ENCODE measurements around the gene SLC9A9. TPM values are rescaled to one million over a fixed set of nuclear protein-coding genes. Genes with fewer than 3 reads are reported as not detected.

Gene SLC9A9
- total and polyA plus RNA-seq, 2 of the 8 experiments (the other 6 are each of a cell fraction or from before 2014, with no cell fraction given) = 0.48 to 1.1 TPM

- CTCF ChIA-PET (ENCODE audit: partially characterized antibody) = interaction anchor here (0.9 to 3.2 kb wide), 4 partner anchors 11 to 339 kb away, joined by 3 to 10 read pairs (median 4); no protein-coding TSS in a partner anchor
- FAIRE-seq = no peak
Observed at GRCh38 chr3:143586576-143586975, 261.7 kb downstream of the SLC9A9 start.

More at GRCh38 chr3:143586576-143586975, 261.7 kb downstream of the SLC9A9 start:
- no peak overlapping the region for H3K18ac ChIP-seq (ENCODE audit: extremely low read depth, low read length)
- no peak overlapping the region for H2BK12ac ChIP-seq (ENCODE audit: low read depth, low read length)
- no peak overlapping the region for H3K9ac ChIP-seq (replicated peaks in 1 of 4; ENCODE audit: extremely low read depth in 1 of 4, low read depth in 3 of 4, low read length in 3 of 4)
- H3K4ac ChIP-seq (replicated peaks; ENCODE audit: insufficient read length, low read depth, low read length) = no peak overlapping the region
- H2BK15ac ChIP-seq (ENCODE audit: low read length) = no peak overlapping the region
- no peaks in the 10 kb centered on the region for H3K4me1 ChIP-seq (replicated peaks in 1 of 4; ENCODE audit: control insufficient read depth in 3 of 4, insufficient read depth in 4 of 4, low read length in 3 of 4)
- H3K23ac ChIP-seq (ENCODE audit: insufficient read length) = no peak overlapping the region
- WGBS, 2 experiments (ENCODE audit: extremely low coverage in 1 of 2, insufficient coverage in 1 of 2, insufficient read length in 1 of 2, insufficient replicate concordance in 2 of 2, low coverage in 1 of 2, low lambda C conversion rate in 2 of 2, missing lambda C conversion rate in 1 of 2) = 80% methylated on average over 2 of the region's 2 CpGs; no CpG with 5 or more reads in 1 of the 2 experiments
- no peaks in the 10 kb centered on the region for H3K79me1 ChIP-seq (ENCODE audit: low read depth, low read length)
- no peak overlapping the region for H2BK120ac ChIP-seq (replicated peaks; ENCODE audit: low read depth, low read length)
- H2BK20ac ChIP-seq (ENCODE audit: low read length) = no peak overlapping the region
- no peak overlapping the region for H4K8ac ChIP-seq (ENCODE audit: extremely low read depth, insufficient read depth, low read length)
- POLR2A ChIA-PET (ENCODE audit: partially characterized antibody) = no interaction called here
- TF ChIP-seq SIN3A (conservative IDR thresholded peaks at IDR 0.05 in 1 of 2, IDR thresholded peaks at IDR 0.05 in 1 of 2; ENCODE audit: low read depth in 1 of 2, low read length in 2 of 2) = no peak
- no peak for TF ChIP-seq EP300 (IDR thresholded peaks at IDR 0.05; ENCODE audit: borderline replicate concordance in 1 of 2, low read depth in 2 of 2, low read length in 2 of 2)
- no peak for TF ChIP-seq CREB1 (IDR thresholded peaks at IDR 0.05)
- TF ChIP-seq CTCF (IDR thresholded peaks at IDR 0.05; ENCODE audit: control extremely low read depth in 1 of 3, insufficient read depth in 1 of 3, low read depth in 1 of 3, low read length in 3 of 3) = no peak
- TF ChIP-seq RAD21 (IDR thresholded peaks at IDR 0.05 in 1 of 2, conservative IDR thresholded peaks at IDR 0.05 in 1 of 2; ENCODE audit: low read depth in 2 of 2, low read length in 2 of 2) = no peak
- no peak for TF ChIP-seq KDM5A (IDR thresholded peaks at IDR 0.05; ENCODE audit: low read length)
- no peak for TF ChIP-seq CBX8 (IDR thresholded peaks at IDR 0.05; ENCODE audit: borderline replicate concordance, low read depth, low read length)
- no peak for TF ChIP-seq SP1 (IDR thresholded peaks at IDR 0.05; ENCODE audit: low read depth, low read length)
- TF ChIP-seq SUZ12 (IDR thresholded peaks at IDR 0.05; ENCODE audit: low read length) = no peak
- TF ChIP-seq NRF1 (IDR thresholded peaks at IDR 0.05; ENCODE audit: low read depth, low read length) = no peak
- DNase-seq (ENCODE audit: low read depth in 1 of 2, low spot score in 2 of 2) = no peak
- no peak overlapping the region for H2AFZ ChIP-seq (ENCODE audit: low read length)
- H3K9me3 ChIP-seq (ENCODE audit: insufficient read depth in 2 of 2, low read depth in 1 of 2, low read length in 1 of 2) = no peaks in the 10 kb centered on the region
- no peak overlapping the region for H3K27ac ChIP-seq (ENCODE audit: low read depth, low read length)
- no peaks in the 10 kb centered on the region for H3K36me3 ChIP-seq (ENCODE audit: control insufficient read depth in 2 of 4, insufficient read depth in 4 of 4, low read length in 3 of 4)
- H3K27me3 ChIP-seq (replicated peaks in 1 of 4; ENCODE audit: control insufficient read depth in 3 of 4, extremely low read depth in 1 of 4, insufficient read depth in 3 of 4, low read length in 3 of 4) = no peaks in the 10 kb centered on the region
- H4K5ac ChIP-seq (ENCODE audit: insufficient read length, low read depth, low read length) = no peak overlapping the region
- H3K4me3 ChIP-seq (ENCODE audit: extremely low read depth in 1 of 4, insufficient read depth in 2 of 4, low read depth in 3 of 4, low read length in 4 of 4) = no peak overlapping the region
- no peak overlapping the region for H4K91ac ChIP-seq (replicated peaks; ENCODE audit: insufficient read length, low read length)
- no peak overlapping the region for H3K14ac ChIP-seq (ENCODE audit: insufficient read length)
- H4K20me1 ChIP-seq (replicated peaks in 1 of 2; ENCODE audit: control insufficient read depth in 1 of 2, insufficient read depth in 2 of 2, low read length in 2 of 2) = no peaks in the 10 kb centered on the region
- no peak overlapping the region for H2BK5ac ChIP-seq (ENCODE audit: low read depth, low read length)
- H2AK5ac ChIP-seq (ENCODE audit: low read depth, low read length) = no peak overlapping the region
- no peak overlapping the region for H3K56ac ChIP-seq (replicated peaks; ENCODE audit: insufficient read length, low read depth, low read length)
- no peak overlapping the region for H3K4me2 ChIP-seq (ENCODE audit: insufficient read depth in 1 of 2, low read depth in 2 of 2, low read length in 2 of 2)
- no peaks in the 10 kb centered on the region for H3K23me2 ChIP-seq (ENCODE audit: low read depth, low read length)
- no peaks in the 10 kb centered on the region for H3K79me2 ChIP-seq (ENCODE audit: control insufficient read depth in 1 of 2, insufficient read depth in 2 of 2, low read length in 2 of 2)
